NCI-H1048 (cell line): Measurements from ENCODE around the gene PDZRN4.
"Not testable (repeated sequence)": the region's sequence is repeated elsewhere in the genome, so short reads cannot be mapped to it uniquely, and the experiment has no call there.

ENCODE experiments used
- DNase-seq: peaks from one replicate; lab custom pipeline; 2025; lab: John Stamatoyannopoulos, UW

The PDZRN4 gene

DNA sequence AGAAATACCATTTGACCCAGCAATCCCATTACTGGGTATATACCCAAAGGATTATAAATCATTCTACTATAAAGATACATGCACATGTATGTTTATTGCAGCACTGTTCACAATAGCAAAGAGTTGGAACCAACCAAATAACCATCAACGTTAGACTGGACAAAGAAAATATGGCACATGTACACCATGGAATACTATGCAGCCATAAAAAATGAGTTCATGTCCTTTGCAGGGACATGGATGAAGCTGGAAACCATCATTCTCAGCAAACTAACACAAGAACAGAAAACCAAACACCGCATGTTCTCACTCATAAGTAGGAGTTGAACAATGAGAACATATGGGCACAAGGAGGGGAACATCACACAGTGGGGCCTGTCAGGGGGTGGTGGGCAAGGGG lies 97.3 kb downstream of the PDZRN4 start:
- not testable (repeated sequence) for DNase-seq

DNA sequence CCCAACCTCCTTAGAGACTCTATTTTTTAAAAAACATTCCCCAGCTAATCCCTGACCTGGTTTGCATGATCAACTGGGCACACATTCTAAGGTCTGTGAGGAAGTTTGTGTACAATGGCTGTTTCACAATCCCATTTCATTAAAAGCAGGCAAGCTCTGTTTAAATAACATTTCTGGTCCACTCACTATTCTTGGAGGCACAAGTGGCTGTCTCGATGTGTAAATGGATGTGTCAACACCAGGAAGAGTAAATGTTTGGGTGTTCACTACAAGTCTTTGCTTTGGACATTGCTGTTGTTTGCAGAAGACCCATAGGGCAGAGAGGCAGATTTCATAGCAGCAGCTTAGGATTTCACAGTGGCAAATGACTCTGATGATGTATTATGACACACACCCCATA lies 98.3 kb downstream of the PDZRN4 start:
- no peak for DNase-seq

- DNase-seq = no peak
Observed at GRCh38 chr12:41287500-41288141, 99.5 kb downstream of the PDZRN4 start.

GRCh38 chr12:41288142-41288811 lies 100.2 kb downstream of the PDZRN4 start:
- DNase-seq = no peak

DNA sequence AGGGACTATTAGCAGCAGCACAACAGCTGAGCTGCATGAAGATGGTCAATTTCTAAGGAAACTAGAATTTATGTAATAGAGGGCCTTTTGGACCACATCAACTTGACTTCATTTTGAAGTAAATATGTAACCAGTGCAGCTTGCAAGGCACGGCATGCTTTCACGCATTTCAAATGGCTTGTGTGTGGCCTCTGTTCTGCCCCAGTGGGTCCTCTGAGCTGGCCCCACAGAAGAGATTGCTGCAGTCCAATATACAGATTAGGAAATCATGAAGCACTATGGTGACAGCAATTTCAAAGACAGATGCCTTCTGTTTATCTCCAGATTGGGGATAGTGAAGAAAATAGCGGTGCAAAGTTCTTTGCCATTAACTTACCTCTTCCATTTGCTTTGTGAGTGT lies 101.4 kb downstream of the PDZRN4 start:
- no peak for DNase-seq

GRCh38 chr12:41293011-41293410 lies 104.9 kb downstream of the PDZRN4 start:
- no peak for DNase-seq

DNA sequence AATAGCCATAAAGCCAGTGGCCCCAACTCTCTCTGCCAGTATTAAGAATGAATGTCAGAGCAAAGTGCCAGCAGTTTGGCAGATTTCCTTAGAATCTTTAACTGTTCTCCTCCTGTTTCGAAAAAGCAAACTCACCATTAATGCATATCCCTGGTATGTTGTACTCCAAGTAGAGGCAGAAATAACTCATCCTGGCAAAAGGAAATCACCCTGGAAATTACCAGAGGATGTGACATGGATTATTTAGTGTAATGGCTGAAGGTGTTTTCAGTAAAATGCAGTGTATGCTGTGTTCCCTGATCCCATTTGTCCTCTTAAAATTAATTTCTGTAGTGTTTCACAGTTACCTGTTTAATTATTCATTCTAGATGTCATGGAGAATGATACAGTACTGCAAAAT lies 105.3 kb downstream of the PDZRN4 start:
- no peak for DNase-seq

DNA sequence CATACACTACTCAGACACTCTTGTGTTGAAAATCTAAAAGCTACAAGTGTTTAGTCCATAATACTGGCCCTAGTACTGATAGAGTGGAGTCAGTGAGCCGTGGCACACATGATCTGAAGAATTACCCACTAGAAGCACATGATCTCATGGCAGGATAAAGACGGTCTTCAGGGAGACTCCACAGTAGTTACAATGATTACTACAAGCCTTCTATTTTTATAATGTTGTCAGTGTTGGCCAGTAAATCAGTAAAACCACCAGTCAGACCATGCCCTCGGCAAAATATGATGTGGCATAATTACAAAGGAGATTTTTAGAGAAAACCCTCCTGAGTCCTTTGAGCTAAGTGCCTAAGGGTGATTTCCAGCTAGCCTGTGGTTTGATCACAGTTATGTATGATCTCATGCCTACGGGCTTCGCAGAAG lies 114.9 kb downstream of the PDZRN4 start:
- DNase-seq = no peak

GRCh38 chr12:41304526-41304925 lies 116.4 kb downstream of the PDZRN4 start:
- no peak for DNase-seq

DNA sequence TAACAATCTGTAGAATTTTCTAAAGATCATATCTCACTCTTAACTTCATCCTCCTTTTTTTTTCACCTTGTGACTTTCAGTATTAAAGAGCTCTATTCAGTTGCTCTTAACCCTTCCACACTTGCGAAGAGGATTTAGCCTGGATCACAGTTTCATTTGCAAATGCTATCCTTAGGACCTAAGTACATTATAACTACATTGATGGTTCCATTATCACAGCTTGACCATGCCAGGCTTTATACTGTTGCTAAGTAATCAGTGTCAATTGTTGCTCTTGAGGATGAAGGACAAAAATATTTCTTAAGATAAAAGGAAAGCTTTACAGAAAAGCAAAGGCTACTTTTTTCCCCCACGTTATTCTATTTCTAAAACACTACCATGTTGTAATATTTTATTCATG lies 122.2 kb downstream of the PDZRN4 start:
- DNase-seq = no peak

GRCh38 chr12:41311883-41312282 lies 123.8 kb downstream of the PDZRN4 start:
- DNase-seq = no peak

DNA sequence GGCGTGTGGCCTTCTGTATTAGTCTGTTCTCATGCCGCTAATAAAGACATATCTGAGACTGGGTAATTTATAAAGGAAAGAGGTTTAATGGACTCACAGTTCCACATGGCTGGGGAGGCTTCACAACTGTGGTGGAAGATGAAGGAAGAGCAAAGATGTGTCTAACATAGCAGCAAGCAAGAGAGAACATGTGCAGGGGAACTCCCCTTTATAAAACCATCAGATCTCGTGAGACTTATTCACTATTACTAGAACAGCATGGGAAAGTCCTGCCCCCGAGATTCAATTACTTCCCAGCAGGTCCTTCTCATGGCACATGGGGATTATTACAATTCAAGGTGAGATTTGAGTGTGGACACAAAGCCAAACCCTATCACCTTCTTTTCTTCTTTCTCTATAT lies 124.3 kb downstream of the PDZRN4 start:
- DNase-seq = not testable (repeated sequence)

DNA sequence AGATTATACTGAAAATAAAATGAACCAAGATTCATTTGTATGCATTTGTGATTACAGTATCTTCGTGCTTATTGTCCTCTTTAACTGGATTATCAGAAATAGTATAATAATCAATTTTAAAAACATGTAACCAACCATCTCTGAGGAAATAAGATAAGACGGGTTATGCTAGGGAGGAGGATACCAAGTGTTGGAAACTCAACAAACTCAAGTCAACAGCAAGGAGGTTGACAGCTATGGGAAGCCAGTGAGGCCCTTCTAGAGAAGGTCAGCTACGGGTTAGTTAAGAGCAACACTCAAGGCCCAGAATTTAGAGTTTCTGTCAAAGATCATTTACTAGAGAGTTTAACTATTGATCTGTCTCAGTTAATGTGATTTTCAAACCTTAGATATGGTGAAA lies 137.2 kb downstream of the PDZRN4 start:
- no peak for DNase-seq

DNA sequence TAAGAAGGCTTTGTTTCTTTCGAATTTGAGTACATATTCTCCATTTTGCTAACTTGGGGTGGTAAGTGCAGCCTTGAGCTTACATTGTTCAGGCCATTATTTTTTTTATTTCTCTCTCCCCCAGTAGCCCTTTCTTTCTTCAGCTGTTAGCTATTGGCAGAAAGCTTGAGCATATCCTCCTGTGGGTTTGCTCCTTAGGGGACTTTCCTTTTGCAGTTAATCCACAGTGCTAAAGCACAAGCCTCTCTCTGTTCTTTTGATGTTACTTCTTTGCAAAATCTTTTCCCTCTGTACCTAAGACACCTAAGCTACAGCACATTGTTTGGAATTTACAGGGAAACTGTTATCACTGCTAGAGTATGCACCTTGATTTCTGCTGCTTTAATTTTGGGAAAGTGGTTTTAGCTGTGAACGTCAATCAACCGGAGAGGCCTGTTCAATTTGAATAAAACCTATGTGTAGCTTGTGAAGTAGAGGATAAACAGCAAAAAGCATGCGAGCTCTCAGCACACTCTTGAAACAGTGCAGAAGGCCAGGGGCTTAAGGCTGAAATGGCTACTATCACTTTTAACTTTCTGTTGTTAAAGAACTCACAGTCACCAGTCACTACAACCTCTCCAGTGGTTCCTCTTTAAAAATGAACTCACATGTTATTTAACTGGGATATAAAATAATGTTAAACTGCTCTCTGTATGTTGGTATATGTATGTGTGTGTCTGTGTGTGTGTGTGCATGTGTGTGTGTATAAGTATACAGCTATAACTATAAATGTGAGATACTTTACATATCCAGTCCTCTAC lies 139.2 kb downstream of the PDZRN4 start:
- no peak for DNase-seq

GRCh38 chr12:41333974-41334373 lies 145.9 kb downstream of the PDZRN4 start:
- no peak for DNase-seq

DNA sequence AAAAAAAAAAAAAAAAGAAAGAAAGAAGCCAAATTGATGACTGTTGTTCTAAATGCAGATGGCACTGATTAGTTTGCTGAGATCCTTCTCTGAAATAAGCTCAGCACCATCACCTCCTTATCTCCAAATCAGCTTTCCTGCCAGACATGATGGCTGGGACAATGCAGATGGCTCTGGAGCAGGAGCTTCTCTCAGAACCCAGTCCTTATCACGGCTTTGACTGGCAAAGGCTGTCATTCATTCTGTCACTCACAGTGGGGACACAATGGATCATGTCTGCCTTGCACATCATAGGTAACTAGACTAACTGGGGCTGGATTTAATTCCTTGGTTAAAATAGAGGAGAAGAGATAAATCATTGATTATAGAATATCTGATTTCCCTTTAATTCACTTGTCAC lies 146.3 kb downstream of the PDZRN4 start:
- no peak for DNase-seq

DNA sequence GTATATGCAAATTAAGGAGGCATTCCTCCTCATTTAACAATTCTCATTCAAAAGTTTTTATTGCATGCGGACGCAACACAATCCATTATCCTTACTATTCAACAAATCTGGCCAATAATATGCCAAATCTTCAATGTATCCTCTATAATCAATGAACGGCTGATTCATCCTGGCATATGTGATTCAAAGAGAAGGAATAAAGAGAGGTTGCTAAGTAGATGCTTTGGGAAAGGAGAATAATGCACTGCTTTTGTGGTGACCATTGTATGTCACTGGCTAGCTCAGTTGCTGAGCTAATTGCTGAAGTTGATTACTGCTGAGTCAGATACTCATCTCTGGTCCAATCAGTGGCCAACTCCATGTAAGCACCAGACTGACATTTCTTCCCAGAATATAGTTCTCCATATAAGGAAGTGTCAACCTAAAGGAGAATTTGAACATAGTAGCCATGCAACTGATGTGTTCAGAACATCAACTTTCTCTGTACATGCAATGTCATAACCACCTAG lies 148.0 kb downstream of the PDZRN4 start:
- DNase-seq = no peak

- DNase-seq = no peak
Observed at GRCh38 chr12:41339784-41340183, 151.7 kb downstream of the PDZRN4 start.

- DNase-seq = no peak
Observed at GRCh38 chr12:41344776-41345470, 156.8 kb downstream of the PDZRN4 start.

DNA sequence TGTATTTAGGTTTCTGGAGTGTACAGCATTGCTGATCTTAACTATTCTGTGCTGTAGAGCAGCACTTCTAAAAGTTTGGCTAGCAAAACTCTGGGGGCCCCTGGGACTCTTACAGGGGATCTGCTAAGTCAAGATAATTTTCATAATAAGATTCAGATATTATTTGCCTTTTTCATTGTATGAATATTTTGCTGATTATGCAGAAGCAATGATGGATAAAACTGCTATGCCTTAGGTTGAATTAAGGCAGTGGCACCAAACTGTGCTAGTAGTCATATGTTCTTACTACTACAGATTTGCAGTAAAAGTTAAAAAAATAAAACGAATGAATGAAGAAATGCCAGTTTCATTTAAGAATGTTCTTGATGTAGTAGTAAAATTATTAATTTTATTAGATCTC lies 160.1 kb downstream of the PDZRN4 start:
- DNase-seq = no peak

DNA sequence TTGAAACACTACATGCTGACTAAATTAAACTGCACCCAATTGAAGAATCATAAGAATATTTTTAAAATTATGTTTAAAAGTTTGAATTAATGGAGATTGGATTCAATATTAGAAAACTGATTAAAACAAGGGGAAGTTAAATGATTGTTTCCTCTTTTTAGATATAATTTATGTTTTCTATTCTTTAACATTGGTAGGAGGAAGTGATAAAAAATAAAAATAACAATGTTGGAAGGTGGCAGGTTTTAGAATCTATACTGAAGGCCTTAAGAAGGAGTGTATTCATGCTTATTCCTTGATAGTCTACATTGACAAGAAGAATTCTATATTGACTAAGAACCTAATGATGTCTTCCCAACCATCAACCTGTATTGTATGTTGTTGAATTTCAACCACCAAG lies 168.1 kb downstream of the PDZRN4 start:
- no peak for DNase-seq

- no peak for DNase-seq
Observed at GRCh38 chr12:41361738-41362137, 173.6 kb downstream of the PDZRN4 start.
